Tibial nerve (tissue), 3 donors: ENCODE results near the gene TBC1D4.

Source experiments
- CTCF ChIP-seq, 5 experiments: fragments of 200-600 bp in 3 of 5; fragments of 450-650 bp in 2 of 5; sonication (generic) in 3 of 5; IDR thresholded peaks; one replicate each; pipeline ENCODE4 v1.5.1; 2016 to 2019; ENCODE audit warnings: antibody characterized with exemption in 5 of 5, mild to moderate bottlenecking in 3 of 5, moderate library complexity in 2 of 5
- POLR2A ChIP-seq, 2 donors: fragments of 450-650 bp; IDR thresholded peaks; one replicate each; pipeline ENCODE4 v1.6.1; 2017; ENCODE audit warnings: antibody characterized with exemption in 2 of 2, mild to moderate bottlenecking in 2 of 2, moderate library complexity in 2 of 2

GRCh38 chr13:75371203-75371602 lies 110.8 kb downstream of the TBC1D4 start:
- TF ChIP-seq CTCF (IDR thresholded peaks at IDR 0.05) (no peak), POLR2A (IDR thresholded peaks at IDR 0.05) (no peak)
